T-helper 1 cell treated with Interleukin-12 subunit alpha and Interleukin-12 subunit beta and Interleukin-4 antibody, amounts not matched to agents 30 μg/mL and 1 μg/mL, for 36 hours (primary cell): ENCODE results near the gene MYO5B.
"Not testable (repeated sequence)": the region's sequence is repeated elsewhere in the genome, so short reads cannot be mapped to it uniquely, and the experiment has no call there.

Experiments
- H3K27ac Mint-ChIP-seq: one replicate; pipeline ENCODE4 v1.8.0; 2021; ENCODE audit warnings: mild to moderate bottlenecking, mixed read lengths
- H3K27me3 Mint-ChIP-seq: one replicate; pipeline ENCODE4 v1.8.0; 2021; ENCODE audit warnings: low read depth, mixed read lengths
- H3K36me3 Mint-ChIP-seq: one replicate; pipeline ENCODE4 v1.8.0; 2021; ENCODE audit warnings: low read depth, mixed read lengths
- H3K4me1 Mint-ChIP-seq: one replicate; pipeline ENCODE4 v1.8.0; 2021; ENCODE audit warnings: low read depth, mixed read lengths
- H3K4me3 Mint-ChIP-seq: one replicate; pipeline ENCODE4 v1.8.0; 2021; ENCODE audit warnings: mild to moderate bottlenecking, moderate library complexity, mixed read lengths
- H3K9me3 Mint-ChIP-seq: one replicate; pipeline ENCODE4 v1.8.0; 2021; ENCODE audit warnings: mixed read lengths

Gene MYO5B

GRCh38 chr18:49846718-49847470 is 348.1 kb downstream of the MYO5B start:
- Mint-ChIP-seq H3K4me3 (no peak overlapping the region), H3K36me3 (no peaks in the 10 kb centered on the region), H3K27ac (no peak overlapping the region), H3K9me3 (no peaks in the 10 kb centered on the region), H3K4me1 (no peaks in the 10 kb centered on the region), H3K27me3 (peaks cover 13% of the 10 kb centered on the region)

- no peak overlapping the region for H3K4me3 Mint-ChIP-seq
- no peaks in the 10 kb centered on the region for H3K9me3 Mint-ChIP-seq
- no peaks in the 10 kb centered on the region for H3K4me1 Mint-ChIP-seq
- no peak overlapping the region for H3K27ac Mint-ChIP-seq
- H3K27me3 Mint-ChIP-seq, result peaks cover 10% of the 10 kb centered on the region
- no peaks in the 10 kb centered on the region for H3K36me3 Mint-ChIP-seq
These were observed 348.6 kb downstream of the MYO5B start for GRCh38 chr18:49846361-49846662.

GRCh38 chr18:49845629-49846360 is 349.2 kb downstream of the MYO5B start:
- H3K4me1 Mint-ChIP-seq, result no peaks in the 10 kb centered on the region
- H3K27ac Mint-ChIP-seq, result no peak overlapping the region
- no peaks in the 10 kb centered on the region for H3K9me3 Mint-ChIP-seq
- H3K36me3 Mint-ChIP-seq, result no peaks in the 10 kb centered on the region
- H3K4me3 Mint-ChIP-seq, result no peak overlapping the region
- H3K27me3 Mint-ChIP-seq, result peaks cover 10% of the 10 kb centered on the region

GRCh38 chr18:49844903-49845302 is 350.0 kb downstream of the MYO5B start:
- no peaks in the 10 kb centered on the region for H3K4me1 Mint-ChIP-seq
- H3K27me3 Mint-ChIP-seq, result peaks cover 10% of the 10 kb centered on the region
- no peaks in the 10 kb centered on the region for H3K9me3 Mint-ChIP-seq
- no peak overlapping the region for H3K4me3 Mint-ChIP-seq
- no peak overlapping the region for H3K27ac Mint-ChIP-seq
- H3K36me3 Mint-ChIP-seq, result no peaks in the 10 kb centered on the region

- no peaks in the 10 kb centered on the region for H3K9me3 Mint-ChIP-seq
- H3K27ac Mint-ChIP-seq, result no peak overlapping the region
- no peaks in the 10 kb centered on the region for H3K36me3 Mint-ChIP-seq
These were observed 350.9 kb downstream of the MYO5B start for GRCh38 chr18:49843778-49844625.

GRCh38 chr18:49843131-49843530 is 351.8 kb downstream of the MYO5B start:
- no peaks in the 10 kb centered on the region for H3K4me1 Mint-ChIP-seq
- no peaks in the 10 kb centered on the region for H3K36me3 Mint-ChIP-seq
- H3K27me3 Mint-ChIP-seq, result peaks cover 3% of the 10 kb centered on the region
- H3K4me3 Mint-ChIP-seq, result no peak overlapping the region
- no peak overlapping the region for H3K27ac Mint-ChIP-seq
- no peaks in the 10 kb centered on the region for H3K9me3 Mint-ChIP-seq

More at GRCh38 chr18:49843778-49844625, 350.9 kb downstream of the MYO5B start:
- Mint-ChIP-seq H3K4me3 (no peak overlapping the region), H3K4me1 (no peaks in the 10 kb centered on the region), H3K27me3 (peaks cover 10% of the 10 kb centered on the region)

- Mint-ChIP-seq H3K4me3 (no peak overlapping the region), H3K27me3 (no peaks in the 10 kb centered on the region), H3K4me1 (no peaks in the 10 kb centered on the region), H3K36me3 (no peaks in the 10 kb centered on the region), H3K27ac (no peak overlapping the region), H3K9me3 (no peaks in the 10 kb centered on the region)
These were observed 352.3 kb downstream of the MYO5B start for GRCh38 chr18:49842656-49843055.

- no peaks in the 10 kb centered on the region for H3K4me1 Mint-ChIP-seq
- H3K9me3 Mint-ChIP-seq, result no peaks in the 10 kb centered on the region
- H3K27me3 Mint-ChIP-seq, result no peaks in the 10 kb centered on the region
- no peak overlapping the region for H3K27ac Mint-ChIP-seq
- H3K4me3 Mint-ChIP-seq, result no peak overlapping the region
- no peaks in the 10 kb centered on the region for H3K36me3 Mint-ChIP-seq
These were observed 353.4 kb downstream of the MYO5B start for GRCh38 chr18:49841236-49842217.

GRCh38 chr18:49839012-49839411 is 355.9 kb downstream of the MYO5B start:
- Mint-ChIP-seq H3K4me3 (no peak overlapping the region), H3K27ac (no peak overlapping the region), H3K9me3 (no peaks in the 10 kb centered on the region), H3K36me3 (no peaks in the 10 kb centered on the region), H3K4me1 (no peaks in the 10 kb centered on the region), H3K27me3 (no peaks in the 10 kb centered on the region)

- Mint-ChIP-seq H3K4me1 (no peaks in the 10 kb centered on the region), H3K4me3 (no peak overlapping the region), H3K9me3 (no peaks in the 10 kb centered on the region), H3K27ac (no peak overlapping the region), H3K36me3 (no peaks in the 10 kb centered on the region), H3K27me3 (no peaks in the 10 kb centered on the region)
These were observed 356.6 kb downstream of the MYO5B start for GRCh38 chr18:49838381-49838780.

GRCh38 chr18:49837889-49838288 is 357.1 kb downstream of the MYO5B start:
- Mint-ChIP-seq H3K9me3 (no peaks in the 10 kb centered on the region), H3K27ac (no peak overlapping the region), H3K4me3 (no peak overlapping the region), H3K4me1 (no peaks in the 10 kb centered on the region), H3K36me3 (no peaks in the 10 kb centered on the region), H3K27me3 (no peaks in the 10 kb centered on the region)

- H3K27me3 Mint-ChIP-seq, H3K9me3 Mint-ChIP-seq, H3K27ac Mint-ChIP-seq, H3K36me3 Mint-ChIP-seq, H3K4me3 Mint-ChIP-seq, H3K4me1 Mint-ChIP-seq: not testable (repeated sequence)
These were observed 357.6 kb downstream of the MYO5B start for GRCh38 chr18:49837316-49837835.

- H3K36me3 Mint-ChIP-seq, result no peaks in the 10 kb centered on the region
- no peak overlapping the region for H3K27ac Mint-ChIP-seq
- H3K4me1 Mint-ChIP-seq, result no peaks in the 10 kb centered on the region
- H3K9me3 Mint-ChIP-seq, result no peaks in the 10 kb centered on the region
- no peaks in the 10 kb centered on the region for H3K27me3 Mint-ChIP-seq
- no peak overlapping the region for H3K4me3 Mint-ChIP-seq
These were observed 359.5 kb downstream of the MYO5B start for GRCh38 chr18:49835405-49835804.

- no peak overlapping the region for H3K4me3 Mint-ChIP-seq
- no peaks in the 10 kb centered on the region for H3K27me3 Mint-ChIP-seq
- no peaks in the 10 kb centered on the region for H3K9me3 Mint-ChIP-seq
- H3K27ac Mint-ChIP-seq, result no peak overlapping the region
- no peaks in the 10 kb centered on the region for H3K4me1 Mint-ChIP-seq
- peaks cover 5% of the 10 kb centered on the region for H3K36me3 Mint-ChIP-seq
These were observed 360.7 kb downstream of the MYO5B start for GRCh38 chr18:49834258-49834657.
